ENCODE measurements around the gene CDH4. TPM values are rescaled to one million over a fixed set of nuclear protein-coding genes. Genes with fewer than 3 reads are reported as not detected.

CDH4 gene
- total and polyA plus RNA-seq, 9 of the 15 experiments (the other 6 are each of a cell fraction or from before 2014, with no cell fraction given): 0.04 TPM; not detected in 8

- 0 out of 2 replicates have a peak, but pooled peaks have one; percentile 34 for TF ChIP-seq NCOA6 (IDR thresholded peaks at IDR 0.05)
- no peak for TF ChIP-seq ZNF583 (CRISPR knock-in tag; IDR thresholded peaks at IDR 0.05)
- no peak for TF ChIP-seq STAT6 (CRISPR knock-in tag; IDR thresholded peaks at IDR 0.05)
- no peak for TF ChIP-seq SMARCC2 (IDR thresholded peaks at IDR 0.05; ENCODE audit: low read depth)
- no peak for TF ChIP-seq ZNF436 (CRISPR knock-in tag; IDR thresholded peaks at IDR 0.05)
- no peak; a peak in 1 of 4 replicates for TF ChIP-seq MLLT1 (IDR thresholded peaks at IDR 0.05)
- peak; percentile 34; the same call in 1 of the 2 replicates for TF ChIP-seq RAD51 (IDR thresholded peaks at IDR 0.05; ENCODE audit: borderline replicate concordance, low read depth)
- peak in 1 of 2 experiments; percentile 85; a peak in 1 of 4 replicates for TF ChIP-seq RCOR1 (IDR thresholded peaks at IDR 0.05; ENCODE audit: borderline replicate concordance in 1 of 2, low read depth in 2 of 2, low read length in 2 of 2)
- peak; percentile 87 for TF ChIP-seq MIER1 (IDR thresholded peaks at IDR 0.05; ENCODE audit: low read depth)
- TF ChIP-seq EP400 (IDR thresholded peaks at IDR 0.05): peak; percentile 93
- no peak for TF ChIP-seq TARDBP (IDR thresholded peaks at IDR 0.05)
- TF ChIP-seq SAFB2 (IDR thresholded peaks at IDR 0.05; ENCODE audit: borderline replicate concordance, low read depth, low read length, severe bottlenecking): no peak
- peak; percentile 55 for TF ChIP-seq GABPA (tag; conservative IDR thresholded peaks at IDR 0.05; ENCODE audit: low read depth)
- no peak for TF ChIP-seq POLR3G (IDR thresholded peaks at IDR 0.05; ENCODE audit: extremely low read depth, insufficient read length, insufficient replicate concordance)
- no peak for TF ChIP-seq TEAD2 (tag; IDR thresholded peaks at IDR 0.05)
- no peak for TF ChIP-seq TFE3 (CRISPR knock-in tag; IDR thresholded peaks at IDR 0.05)
- no peak for TF ChIP-seq ZBTB26 (CRISPR knock-in tag; IDR thresholded peaks at IDR 0.05)
- no peak for TF ChIP-seq ZNF212 (CRISPR knock-in tag; IDR thresholded peaks at IDR 0.05)
- no peak for TF ChIP-seq ATF1 (CRISPR knock-in tag; IDR thresholded peaks at IDR 0.05)
- peak; percentile 61 for TF ChIP-seq ATF1 (tag; IDR thresholded peaks at IDR 0.05)
- TF ChIP-seq ZNF146 (CRISPR knock-in tag; IDR thresholded peaks at IDR 0.05; ENCODE audit: unreplicated experiment): no peak
- peak; percentile 23 for TF ChIP-seq MEIS2 (IDR thresholded peaks at IDR 0.05; ENCODE audit: partially characterized antibody)
Observed at GRCh38 chr20:61525781-61526431, 273.8 kb downstream of the CDH4 start (continued).
